H1 (cell line): ENCODE measurements around the gene ERG28. TPM values are rescaled to one million over a fixed set of nuclear protein-coding genes. Genes with fewer than 3 reads are reported as not detected.
"Not testable (repeated sequence)": the region's sequence is repeated elsewhere in the genome, so short reads cannot be mapped to it uniquely, and the experiment has no call there.

Experiments
- CTCF ChIA-PET: fragments of 300-600 bp; sonication (Branson Sonifier 250); formaldehyde crosslinking; loops from one replicate; lab custom pipeline; 2021; ENCODE audit not compliant: partially characterized antibody; lab: Charles Lee
- POLR2A ChIA-PET: fragments of 300-600 bp; sonication (Branson Sonifier 250); formaldehyde crosslinking; loops from one replicate; lab custom pipeline; 2021; ENCODE audit warnings: inconsistent platforms; ENCODE audit not compliant: partially characterized antibody; lab: Charles Lee
- DNase-seq, 2 experiments: peaks; one replicate each; pipeline versions ENCODE4 v3.0.0 to v3.0.0-alpha.2; 2010 to 2022; ENCODE audit warnings: low spot score in 2 of 2, low read depth in 1 of 2, mixed read lengths in 1 of 2
- FAIRE-seq: peaks from 2 replicates; lab custom pipeline; 2011; peaks lifted over from hg19 to GRCh38; lab: Jason Lieb, UNC
- H2AFZ ChIP-seq: 2 replicates; pipeline ENCODE4 v1.8.1; 2012; ENCODE audit warnings: low read length, inconsistent platforms
- H2AK5ac ChIP-seq: 2 replicates; pipeline ENCODE4 v1.6.1; 2013; ENCODE audit warnings: low read depth, low read length
- H2BK120ac ChIP-seq: replicated peaks from 2 replicates; pipeline ENCODE3; 2013; ENCODE audit warnings: low read depth, low read length, inconsistent platforms
- H2BK12ac ChIP-seq: 2 replicates; pipeline ENCODE4 v1.6.1; 2013; ENCODE audit warnings: low read depth, low read length
- H2BK15ac ChIP-seq: 2 replicates; pipeline ENCODE4 v1.6.1; 2013; ENCODE audit warnings: low read length
- H2BK20ac ChIP-seq: 2 replicates; pipeline ENCODE4 v1.6.1; 2013; ENCODE audit warnings: low read length
- H2BK5ac ChIP-seq: 2 replicates; pipeline ENCODE4 v1.6.1; 2013; ENCODE audit warnings: low read depth, low read length
- H3K14ac ChIP-seq: 2 replicates; pipeline ENCODE4 v1.6.1; 2013; ENCODE audit warnings: inconsistent platforms; ENCODE audit not compliant: insufficient read length
- H3K18ac ChIP-seq: 2 replicates; pipeline ENCODE4 v1.6.1; 2013; ENCODE audit warnings: low read length; ENCODE audit errors: extremely low read depth
- H3K23ac ChIP-seq: 2 replicates; pipeline ENCODE4 v1.6.1; 2013; ENCODE audit warnings: inconsistent platforms; ENCODE audit not compliant: insufficient read length
- H3K23me2 ChIP-seq: 2 replicates; pipeline ENCODE4 v1.6.1; 2013; ENCODE audit warnings: low read depth, low read length
- H3K27ac ChIP-seq: 2 replicates; pipeline ENCODE4 v1.6.1; 2011; ENCODE audit warnings: low read depth, low read length, inconsistent platforms
- H3K27me3 ChIP-seq, 4 experiments: replicated peaks in 1 of 4; 1 replicate in 1 of 4; 2 replicates in 3 of 4; pipeline versions ENCODE4 v1.6.1 to v1.8.1; 2011 to 2013; ENCODE audit warnings: low read length in 3 of 4, mild to moderate bottlenecking in 3 of 4, inconsistent platforms in 2 of 4, mixed read lengths in 2 of 4, moderate library complexity in 1 of 4; ENCODE audit not compliant: control insufficient read depth in 3 of 4, insufficient read depth in 3 of 4; ENCODE audit errors: extremely low read depth in 1 of 4
- H3K36me3 ChIP-seq, 4 experiments: 2 replicates each; pipeline versions ENCODE4 v1.6.1 to v1.8.1; 2011 to 2013; ENCODE audit warnings: mild to moderate bottlenecking in 4 of 4, low read length in 3 of 4, moderate library complexity in 2 of 4, control low read depth in 1 of 4, inconsistent platforms in 1 of 4; ENCODE audit not compliant: insufficient read depth in 4 of 4, control insufficient read depth in 2 of 4
- H3K4ac ChIP-seq: replicated peaks from 2 replicates; pipeline ENCODE3; 2013; ENCODE audit warnings: low read length, low read depth, mixed read lengths, inconsistent platforms; ENCODE audit not compliant: insufficient read length
- H3K4me1 ChIP-seq, 4 experiments: replicated peaks in 1 of 4; 1 replicate in 1 of 4; 2 replicates in 3 of 4; pipeline versions ENCODE4 v1.6.1 to v1.8.1; 2011 to 2013; ENCODE audit warnings: low read length in 3 of 4, inconsistent platforms in 2 of 4, mixed read lengths in 1 of 4; ENCODE audit not compliant: insufficient read depth in 4 of 4, control insufficient read depth in 3 of 4
- H3K4me2 ChIP-seq, 2 experiments: 2 replicates each; pipeline versions ENCODE4 v1.6.1 to v1.8.1; 2011 to 2013; ENCODE audit warnings: low read depth in 2 of 2, low read length in 2 of 2, control low read depth in 1 of 2, inconsistent platforms in 1 of 2, mild to moderate bottlenecking in 1 of 2; ENCODE audit not compliant: insufficient read depth in 1 of 2
- H3K4me3 ChIP-seq, 4 experiments: fragments of 200-600, 300-600 bp in 1 of 4; sonication (generic), shearing (Covaris generic), sonication (Bioruptor Twin) in 1 of 4; 2 replicates each; pipeline versions ENCODE4 v1.5.1 to v1.8.1; 2011 to 2016; ENCODE audit warnings: low read length in 4 of 4, low read depth in 3 of 4, control low read depth in 2 of 4, inconsistent platforms in 2 of 4, mild to moderate bottlenecking in 2 of 4, mixed read lengths in 1 of 4, moderate library complexity in 1 of 4; ENCODE audit not compliant: insufficient read depth in 2 of 4; ENCODE audit errors: extremely low read depth in 1 of 4
- H3K56ac ChIP-seq: replicated peaks from 2 replicates; pipeline ENCODE3; 2013; ENCODE audit warnings: low read depth, mild to moderate bottlenecking, mixed read lengths, low read length, inconsistent platforms; ENCODE audit not compliant: insufficient read length
- H3K79me1 ChIP-seq: 2 replicates; pipeline ENCODE4 v1.6.1; 2013; ENCODE audit warnings: low read depth, low read length, control low read depth
- H3K79me2 ChIP-seq, 2 experiments: 2 replicates each; pipeline versions ENCODE4 v1.6.1 to v1.8.1; 2012 to 2013; ENCODE audit warnings: low read length in 2 of 2, mild to moderate bottlenecking in 2 of 2, inconsistent platforms in 1 of 2; ENCODE audit not compliant: insufficient read depth in 2 of 2, control insufficient read depth in 1 of 2
- H3K9ac ChIP-seq, 4 experiments: replicated peaks in 1 of 4; 1 replicate in 1 of 4; 2 replicates in 3 of 4; pipeline versions ENCODE4 v1.6.1 to v1.8.1; 2011 to 2013; ENCODE audit warnings: low read depth in 3 of 4, low read length in 3 of 4, control low read depth in 2 of 4, mild to moderate bottlenecking in 2 of 4, moderate library complexity in 2 of 4, inconsistent platforms in 1 of 4; ENCODE audit errors: extremely low read depth in 1 of 4
- H3K9me3 ChIP-seq, 2 experiments: 2 replicates each; pipeline versions ENCODE4 v1.6.1 to v1.8.1; 2012 to 2013; ENCODE audit warnings: mild to moderate bottlenecking in 2 of 2, moderate library complexity in 2 of 2, control low read depth in 1 of 2, inconsistent platforms in 1 of 2, low read depth in 1 of 2, low read length in 1 of 2, mixed read lengths in 1 of 2; ENCODE audit not compliant: insufficient read depth in 2 of 2
- H4K20me1 ChIP-seq, 2 experiments: replicated peaks in 1 of 2; 2 replicates each; pipeline versions ENCODE3 to v1.8.1; 2011 to 2013; ENCODE audit warnings: inconsistent platforms in 2 of 2, low read length in 2 of 2, mild to moderate bottlenecking in 1 of 2; ENCODE audit not compliant: insufficient read depth in 2 of 2, control insufficient read depth in 1 of 2
- H4K5ac ChIP-seq: 2 replicates; pipeline ENCODE4 v1.6.1; 2013; ENCODE audit warnings: low read length, low read depth, mixed read lengths, inconsistent platforms; ENCODE audit not compliant: insufficient read length
- H4K8ac ChIP-seq: 2 replicates; pipeline ENCODE4 v1.8.0; 2013; ENCODE audit warnings: mild to moderate bottlenecking, moderate library complexity, low read length, inconsistent platforms; ENCODE audit not compliant: insufficient read depth; ENCODE audit errors: extremely low read depth
- H4K91ac ChIP-seq: replicated peaks from 2 replicates; pipeline ENCODE3; 2013; ENCODE audit warnings: low read length, mixed read lengths, inconsistent platforms; ENCODE audit not compliant: insufficient read length
- CHD2 ChIP-seq: IDR thresholded peaks from 2 replicates; pipeline ENCODE4 v1.6.1; 2012; ENCODE audit warnings: low read length, improper control_type of control experiment
- TEAD4 ChIP-seq: IDR thresholded peaks from 2 replicates; pipeline ENCODE4 v1.6.1; 2012; ENCODE audit warnings: low read depth, low read length, inconsistent platforms, mixed read lengths
- WGBS, 2 experiments: shearing (Covaris generic) in 1 of 2; methylation state at CpG; one replicate each; pipeline versions ENCODE4 v1.1.6 to v1.1.7; 2013 to 2015; ENCODE audit warnings: low lambda C conversion rate in 2 of 2, mixed read lengths in 2 of 2, inconsistent platforms in 1 of 2, low coverage in 1 of 2, missing lambda C conversion rate in 1 of 2; ENCODE audit not compliant: insufficient replicate concordance in 2 of 2, insufficient coverage in 1 of 2, insufficient read length in 1 of 2; ENCODE audit errors: extremely low coverage in 1 of 2, missing lambda C conversion rate in 1 of 2; 5-methylcytosine and 5-hydroxymethylcytosine counted together
- polyA plus RNA-seq, 7 experiments: library from polyadenylated mRNA; depleted of rRNA in 3 of 7; stranded (reverse) in 5 of 7; unstranded in 2 of 7; fragments of >200 nt in 5 of 7; fragments of 200-250 nt in 2 of 7; gene quantifications; 1 replicate in 5 of 7; 2 replicates in 1 of 7; 4 replicates in 1 of 7; pipeline versions ENCODE4 v1.2.1 to v1.2.3, GENCODE V29; 2011 to 2013; ENCODE audit warnings: missing spikeins in 2 of 7, mixed read lengths in 2 of 7
- total RNA-seq: library from RNA; stranded (reverse); fragmentation: NEBNext Ultra II Directional; extraction: Animal tissue kit (Norgen Biotek cat#: 25700); gene quantifications from 2 replicates; pipeline ENCODE4 v1.2.1, GENCODE V29; 2021

Gene ERG28
- total and polyA plus RNA-seq, 2 of the 8 experiments (the other 6 are each of a cell fraction or from before 2014, with no cell fraction given): 32.6 to 56.7 TPM

DNA sequence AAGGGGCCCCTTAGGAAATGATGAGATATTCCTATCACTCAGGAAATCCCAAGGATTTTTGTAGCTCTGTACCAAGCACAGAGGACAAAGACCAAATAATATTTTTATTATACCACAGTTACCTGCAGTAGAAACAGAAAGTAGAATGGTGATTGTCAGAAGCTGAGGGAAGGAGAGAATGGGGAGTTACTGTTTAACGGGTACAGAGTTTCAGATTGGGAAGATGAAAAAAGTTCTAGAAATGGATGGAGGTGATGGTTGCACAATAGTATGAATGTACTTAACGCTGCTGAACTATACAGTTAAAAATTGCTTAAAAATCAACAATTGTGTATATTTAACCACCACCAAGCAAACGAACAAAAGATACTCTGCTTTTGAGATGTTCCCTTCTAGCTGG lies 58.2 kb downstream of the ERG28 start:
- no peak overlapping the region for H3K4ac ChIP-seq
- WGBS, 2 experiments: 83% methylated on average over 3 of the region's 3 CpGs; no CpG with 5 or more reads in 1 of the 2 experiments
- ChIA-PET CTCF (interaction anchor here (1.4 to 1.8 kb wide), 4 partner anchors 19 to 106 kb away, joined by 3 to 4 read pairs (median 3); no protein-coding TSS in a partner anchor), POLR2A (no interaction called here)
- TF ChIP-seq CHD2 (no peak), TEAD4 (no peak)
- no peak overlapping the region for H4K5ac ChIP-seq
- H3K79me2 ChIP-seq: no peaks in the 10 kb centered on the region
- H3K4me1 ChIP-seq: no peaks in the 10 kb centered on the region; a peak in 2 of 7 replicates
- H3K23ac ChIP-seq: no peak overlapping the region
- H2AK5ac ChIP-seq: no peak overlapping the region
- H3K9me3 ChIP-seq: no peaks in the 10 kb centered on the region
- no peak overlapping the region for H2BK120ac ChIP-seq
- H2BK20ac ChIP-seq: no peak overlapping the region
- H2AFZ ChIP-seq: no peak overlapping the region
- no peak overlapping the region for H3K14ac ChIP-seq
- no peak overlapping the region for H3K4me3 ChIP-seq
- no peaks in the 10 kb centered on the region for H3K23me2 ChIP-seq
- H2BK12ac ChIP-seq: no peak overlapping the region
- no peaks in the 10 kb centered on the region for H3K79me1 ChIP-seq
- no peak overlapping the region for H3K18ac ChIP-seq
- no peak for DNase-seq
- H4K8ac ChIP-seq: no peak overlapping the region
- no peaks in the 10 kb centered on the region for H3K27me3 ChIP-seq
- no peak overlapping the region for H4K91ac ChIP-seq
- H3K36me3 ChIP-seq: no peaks in the 10 kb centered on the region
- H4K20me1 ChIP-seq: peaks cover 0 to 3% of the 10 kb centered on the region in 2 experiments
- H2BK5ac ChIP-seq: no peak overlapping the region
- no peak overlapping the region for H2BK15ac ChIP-seq
- no peak overlapping the region for H3K56ac ChIP-seq
- H3K27ac ChIP-seq: no peak overlapping the region
- FAIRE-seq: no peak
- H3K9ac ChIP-seq: no peak overlapping the region
- no peak overlapping the region for H3K4me2 ChIP-seq

DNA sequence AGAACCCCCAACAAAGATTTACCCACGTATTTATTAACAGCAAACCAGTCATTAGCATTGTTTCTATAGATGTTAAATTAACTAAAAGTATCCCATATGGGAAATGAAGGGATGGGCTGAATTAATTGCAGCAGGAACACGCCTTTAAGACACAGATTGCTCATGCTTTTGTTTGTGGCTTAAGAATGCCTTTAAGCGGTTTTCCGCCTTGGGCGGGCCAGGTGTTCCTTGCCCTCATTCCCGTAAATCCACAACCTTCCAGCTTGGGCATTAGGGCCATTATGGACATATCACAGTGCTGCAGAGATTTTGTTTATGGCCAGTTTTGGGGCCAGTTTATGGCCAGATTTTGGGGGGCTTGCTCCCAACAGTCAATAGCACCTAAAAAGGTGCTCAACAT lies 59.6 kb downstream of the ERG28 start:
- DNase-seq, H3K18ac ChIP-seq, H3K79me2 ChIP-seq, H3K4ac ChIP-seq, H3K27me3 ChIP-seq, H3K56ac ChIP-seq, H3K36me3 ChIP-seq, POLR2A ChIA-PET, H2BK120ac ChIP-seq, H2AK5ac ChIP-seq, H2AFZ ChIP-seq, H2BK15ac ChIP-seq, H3K4me2 ChIP-seq, H3K23ac ChIP-seq, H3K9me3 ChIP-seq, H3K4me1 ChIP-seq, H3K9ac ChIP-seq, H2BK20ac ChIP-seq, H3K14ac ChIP-seq, H3K79me1 ChIP-seq, FAIRE-seq, H4K20me1 ChIP-seq, H4K5ac ChIP-seq, H2BK12ac ChIP-seq, H4K91ac ChIP-seq, H4K8ac ChIP-seq, CTCF ChIA-PET, H3K23me2 ChIP-seq, H2BK5ac ChIP-seq, H3K4me3 ChIP-seq, H3K27ac ChIP-seq: not testable (repeated sequence)
- 90% methylated on average over 6 of the region's 6 CpGs; no CpG with 5 or more reads in 1 of the 2 experiments for WGBS, 2 experiments
